Measurements from ENCODE around the gene CZIB.

GRCh38 chr1:53256511-53257453 lies 36.3 kb upstream of the CZIB start:
- TF ChIP-seq EZH2 (IDR thresholded peaks at IDR 0.05; ENCODE audit: borderline replicate concordance, low read depth, low read length, severe bottlenecking): no peak
- no peak for TF ChIP-seq CTCF (IDR thresholded peaks at IDR 0.05; ENCODE audit: borderline replicate concordance, extremely low read depth, low read length, poor library complexity, severe bottlenecking)
